IPS-18c (cell line): ENCODE results near the gene GPRC5C.

Experiments used
- H3K4me3 ChIP-seq: 2 replicates; pipeline ENCODE4 v1.7.0; 2013; ENCODE audit warnings: low read depth, mild to moderate bottlenecking, low read length, moderate library complexity; ENCODE audit not compliant: insufficient read depth
- H3K9me3 ChIP-seq: one replicate; pipeline ENCODE4 v1.6.1; 2013; ENCODE audit warnings: mild to moderate bottlenecking, low read length, moderate library complexity; ENCODE audit not compliant: control insufficient read depth, insufficient read depth

Gene GPRC5C

DNA sequence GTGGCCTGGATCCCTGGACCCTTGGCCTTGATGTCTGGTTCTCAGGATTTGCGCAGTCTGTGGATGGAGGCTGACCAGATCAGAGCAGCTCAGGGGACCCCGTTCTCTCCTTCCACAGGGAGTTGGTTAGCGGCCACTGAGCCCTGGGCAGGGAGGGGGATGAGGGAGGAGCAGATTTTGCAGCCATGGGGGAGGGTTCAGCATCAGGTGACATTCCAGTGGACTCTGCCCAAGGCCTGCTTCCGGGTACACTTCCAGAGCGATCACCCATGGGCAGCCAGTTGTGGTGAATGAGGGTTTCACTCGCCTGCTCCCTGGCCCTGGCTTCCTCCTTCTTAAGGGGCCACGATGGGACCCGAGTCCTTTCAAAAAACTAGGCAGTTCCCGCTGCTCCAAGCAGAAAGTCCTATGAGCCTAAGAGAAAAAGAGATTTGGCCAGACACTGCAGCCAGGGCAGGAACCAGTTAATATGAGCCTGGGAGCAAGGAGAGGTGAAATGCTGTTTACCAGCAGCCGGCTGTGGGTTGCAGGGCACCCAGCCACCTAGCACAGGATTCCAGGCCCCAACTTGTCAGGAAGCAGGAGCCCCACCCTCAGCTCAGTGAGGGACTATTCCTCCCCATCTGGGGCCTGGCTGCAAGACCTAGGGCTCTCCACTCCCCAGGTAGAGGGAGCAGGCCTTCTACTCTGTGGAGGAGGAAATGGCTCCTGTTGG lies 4.7 kb upstream of the GPRC5C start:
- Histone ChIP-seq H3K9me3 (peaks cover 3% of the 10 kb centered on the region), H3K4me3 (no peak overlapping the region)

- H3K4me3 ChIP-seq, result no peak overlapping the region
- no peaks in the 10 kb centered on the region for H3K9me3 ChIP-seq
Measured at GRCh38 chr17:74427763-74428153, 4.1 kb upstream of the GPRC5C start.

DNA sequence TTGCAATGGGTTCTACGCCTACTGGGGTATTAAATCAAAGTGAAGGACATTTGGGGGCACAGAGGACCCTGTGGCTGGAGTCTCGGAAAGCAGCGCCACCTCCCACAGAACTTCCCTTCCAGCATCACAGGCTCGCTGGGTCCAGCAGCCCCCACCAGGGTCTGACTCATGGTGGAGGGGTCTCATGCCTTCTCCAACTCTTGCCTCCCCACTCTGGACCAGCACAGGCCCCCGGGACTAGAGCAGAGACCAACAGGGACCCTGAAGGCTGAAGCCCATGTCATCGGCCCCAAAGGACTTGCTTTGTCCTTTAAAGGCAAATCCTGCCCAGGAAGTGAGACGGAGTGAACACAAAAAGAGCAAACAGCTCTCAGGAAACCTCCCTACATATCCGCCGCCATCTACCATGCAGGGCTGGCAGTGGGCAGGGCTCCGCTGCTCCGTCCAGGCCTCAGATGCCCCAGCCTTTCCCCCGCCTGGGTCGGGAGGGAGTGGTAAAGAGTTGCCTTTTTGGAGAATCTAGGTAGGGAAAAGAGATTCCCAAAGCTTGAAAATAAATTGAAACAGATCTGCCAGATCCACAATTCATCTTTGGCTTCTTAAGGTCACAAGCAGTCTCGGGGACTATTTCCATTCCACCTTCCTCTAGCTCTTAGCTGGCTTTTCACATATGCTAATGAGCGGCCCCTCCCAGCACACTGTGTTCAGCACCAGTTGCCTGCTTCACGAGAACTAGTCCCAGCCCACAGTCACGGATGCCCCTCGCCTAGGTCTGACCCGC lies 2.1 kb upstream of the GPRC5C start:
- H3K4me3 ChIP-seq, result peak overlapping the region; percentile 65; the same call in 1 of the 2 replicates
- H3K9me3 ChIP-seq, result no peaks in the 10 kb centered on the region

GRCh38 chr17:74430385-74430705 lies 1.5 kb upstream of the GPRC5C start:
- Histone ChIP-seq H3K4me3 (peak overlapping the region; percentile 65; the same call in 1 of the 2 replicates), H3K9me3 (no peaks in the 10 kb centered on the region)

DNA sequence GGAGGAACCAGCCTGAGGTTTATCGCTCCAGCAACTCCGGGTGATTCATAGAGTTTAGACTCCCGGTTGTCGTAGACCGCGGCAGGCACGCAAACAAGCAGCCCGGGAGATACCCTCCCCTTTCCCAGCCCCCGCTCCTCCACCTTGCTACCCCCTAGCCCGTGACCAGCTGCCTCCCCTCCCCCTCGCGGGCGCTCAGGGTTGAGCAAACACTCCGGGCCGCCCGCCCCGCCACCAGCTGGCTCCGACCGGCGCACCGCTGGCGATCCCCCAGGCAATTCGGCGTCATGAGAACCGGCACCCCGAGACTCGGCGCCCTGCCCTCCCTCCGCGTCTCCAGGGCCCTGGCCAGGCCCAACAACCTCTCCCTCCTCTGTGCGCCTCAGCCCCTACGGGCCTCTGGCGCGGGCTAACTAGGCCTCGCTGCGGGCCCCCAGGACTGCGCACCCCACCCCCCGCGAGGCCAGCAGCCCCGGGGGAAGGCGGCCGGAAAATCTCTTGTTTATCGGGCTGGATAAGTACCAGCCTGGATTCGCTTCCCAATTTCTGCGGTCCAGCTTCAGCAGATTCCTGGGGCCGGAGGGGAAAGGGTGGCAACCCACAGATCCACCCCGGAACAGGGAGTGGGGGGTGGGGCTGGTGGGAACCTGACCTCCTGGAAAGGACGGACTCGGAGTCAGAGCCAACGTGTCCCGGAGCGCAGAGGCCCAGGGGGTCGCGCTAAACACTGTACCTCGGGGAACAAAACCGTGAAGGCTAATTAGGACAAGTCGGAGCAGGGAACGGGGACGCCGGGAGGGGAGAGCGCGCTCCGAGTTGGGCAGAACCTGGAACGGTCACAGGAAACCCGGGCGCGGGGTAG lies 951 bp upstream of the GPRC5C start:
- no peaks in the 10 kb centered on the region for H3K9me3 ChIP-seq
- H3K4me3 ChIP-seq, result peak overlapping the region; percentile 65

- peak overlapping the region; percentile 65 for H3K4me3 ChIP-seq
- no peaks in the 10 kb centered on the region for H3K9me3 ChIP-seq
Measured at GRCh38 chr17:74432424-74432690, 469 bp downstream of the GPRC5C start.

DNA sequence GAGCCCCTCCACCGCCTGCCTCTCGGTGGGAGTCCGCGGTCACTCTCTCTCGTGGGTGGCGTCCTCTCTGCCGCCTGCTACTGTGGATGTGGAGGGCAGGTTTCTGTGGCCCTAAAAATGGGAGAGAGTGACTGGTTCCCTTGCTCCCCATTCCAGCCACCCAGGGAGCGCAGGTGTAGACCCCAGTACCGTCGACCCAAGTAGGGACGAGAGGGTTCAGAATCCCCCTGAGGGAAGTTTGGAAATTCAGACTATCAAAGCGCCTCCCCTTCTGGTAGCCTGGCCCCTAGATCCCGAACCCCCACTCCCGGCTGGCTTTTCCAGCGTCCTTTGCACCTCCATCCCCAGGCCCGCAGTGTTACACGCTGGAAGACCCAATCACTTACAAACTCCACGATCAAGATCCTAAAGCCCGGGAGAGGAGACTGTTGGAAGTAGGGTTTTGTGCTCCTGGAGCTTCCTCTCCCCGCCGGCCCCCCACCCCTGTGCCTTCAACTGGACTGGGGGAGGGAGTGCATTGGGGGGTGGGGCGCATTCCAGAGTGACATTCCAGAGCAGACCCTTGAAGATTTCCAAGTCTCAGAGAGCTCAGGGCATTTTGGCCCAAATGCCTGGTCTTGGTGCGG lies 991 bp downstream of the GPRC5C start:
- peak overlapping the region; percentile 65 for H3K4me3 ChIP-seq

DNA sequence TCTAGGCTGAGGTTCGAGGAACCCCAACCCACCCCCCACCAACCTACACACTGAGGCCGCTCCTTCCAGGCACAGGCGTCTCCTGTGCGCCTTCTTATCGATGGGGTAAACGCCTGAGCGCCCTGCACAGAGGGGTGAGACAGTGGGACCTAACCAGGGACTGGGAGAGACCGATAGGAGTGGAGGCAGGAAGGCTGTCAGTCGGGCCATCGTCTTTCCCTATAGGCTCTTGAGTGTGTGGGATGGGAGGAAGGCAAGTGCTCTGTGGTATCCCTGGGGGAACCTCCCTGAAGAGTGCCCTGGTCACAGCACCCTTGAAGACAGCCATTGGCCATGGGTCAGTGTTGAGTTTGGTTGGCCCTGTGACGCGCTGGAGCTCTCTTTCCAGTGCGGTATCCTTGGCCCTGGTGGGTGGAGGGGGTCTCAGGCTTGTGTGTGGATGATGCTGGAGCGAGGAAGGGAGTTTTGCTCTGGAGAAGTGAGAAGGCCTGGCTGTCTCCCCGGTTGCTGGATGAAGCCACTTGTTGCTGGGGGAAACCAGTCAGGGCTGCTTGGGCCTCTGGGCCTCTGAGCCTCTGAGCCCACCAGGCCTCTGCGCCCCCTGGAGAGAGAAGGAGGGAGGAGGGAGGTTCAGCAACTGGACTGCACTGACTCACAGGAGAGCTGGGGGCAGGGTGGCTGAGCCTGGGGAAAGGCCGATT lies 1.7 kb downstream of the GPRC5C start:
- Histone ChIP-seq H3K4me3 (peak overlapping the region; percentile 42), H3K9me3 (no peaks in the 10 kb centered on the region)

More for the DNA sequence above, 991 bp downstream of the GPRC5C start:
- no peaks in the 10 kb centered on the region for H3K9me3 ChIP-seq

GRCh38 chr17:74435775-74436359 lies 4.0 kb downstream of the GPRC5C start:
- Histone ChIP-seq H3K9me3 (no peaks in the 10 kb centered on the region), H3K4me3 (no peak overlapping the region)

- H3K9me3 ChIP-seq, result no peaks in the 10 kb centered on the region
- H3K4me3 ChIP-seq, result no peak overlapping the region
Measured at GRCh38 chr17:74437702-74438101, 5.8 kb downstream of the GPRC5C start.

GRCh38 chr17:74439691-74440567 lies 8.0 kb downstream of the GPRC5C start:
- Histone ChIP-seq H3K4me3 (no peak overlapping the region), H3K9me3 (no peaks in the 10 kb centered on the region)

- Histone ChIP-seq H3K9me3 (no peaks in the 10 kb centered on the region), H3K4me3 (no peak overlapping the region)
Measured at GRCh38 chr17:74441537-74441936, 9.6 kb downstream of the GPRC5C start.

DNA sequence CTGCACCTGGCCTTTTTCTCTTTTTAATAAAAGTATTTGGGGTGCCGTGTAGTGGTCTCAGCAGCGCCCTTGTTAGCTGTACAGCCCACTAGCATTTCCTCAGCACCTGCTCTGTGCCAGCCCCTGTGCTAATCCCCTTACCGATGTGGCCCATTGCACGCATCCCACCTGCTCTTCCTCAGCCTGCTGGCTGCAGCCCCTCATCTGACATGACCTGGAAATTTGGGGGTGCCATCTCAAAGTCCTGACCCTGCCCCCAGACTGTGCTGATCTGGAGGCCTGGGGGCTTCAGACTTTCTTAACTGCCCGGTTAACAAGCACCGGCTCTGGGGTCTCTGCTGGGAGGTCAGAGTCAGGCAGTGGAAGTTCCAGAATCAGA lies 10.4 kb downstream of the GPRC5C start:
- H3K4me3 ChIP-seq, result no peak overlapping the region
- H3K9me3 ChIP-seq, result no peaks in the 10 kb centered on the region

- no peak overlapping the region for H3K4me3 ChIP-seq
- H3K9me3 ChIP-seq, result no peaks in the 10 kb centered on the region
Measured at GRCh38 chr17:74442670-74443515, 11.0 kb downstream of the GPRC5C start.
